Fibroblast of lung (primary cell): ENCODE data around the gene DLGAP1. TPM values are rescaled to one million over a fixed set of nuclear protein-coding genes. Genes with fewer than 3 reads are reported as not detected.

Experiments used
- DNase-seq, 2 donors: peaks; one replicate each; pipeline versions ENCODE4 v3.0.0 to v3.0.0-alpha.2; 2010; ENCODE audit warnings: low read depth in 2 of 2
- H2AFZ ChIP-seq: 2 replicates; pipeline ENCODE4 v1.5.1; 2012; ENCODE audit warnings: low read length, control low read depth, inconsistent platforms
- H3K27ac ChIP-seq: 2 replicates; pipeline ENCODE4 v1.5.1; 2011; ENCODE audit warnings: low read length, control low read depth; ENCODE audit not compliant: insufficient read depth
- H3K27me3 ChIP-seq: 2 replicates; pipeline ENCODE4 v1.5.1; 2011; ENCODE audit warnings: mild to moderate bottlenecking, low read length; ENCODE audit not compliant: control insufficient read depth, insufficient read depth
- H3K36me3 ChIP-seq: 2 replicates; pipeline ENCODE4 v1.5.1; 2011; ENCODE audit warnings: low read length; ENCODE audit not compliant: control insufficient read depth, insufficient read depth
- H3K4me1 ChIP-seq: 2 replicates; pipeline ENCODE4 v1.5.1; 2011; ENCODE audit warnings: low read length; ENCODE audit not compliant: control insufficient read depth, insufficient read depth; ENCODE audit errors: extremely low read depth
- H3K4me2 ChIP-seq: 2 replicates; pipeline ENCODE4 v1.5.1; 2011; ENCODE audit warnings: low read length, control low read depth; ENCODE audit not compliant: insufficient read depth; ENCODE audit errors: extremely low read depth
- H3K4me3 ChIP-seq, 4 experiments: fragments of 200-600 bp in 1 of 4; sonication (generic) in 1 of 4; replicated peaks in 1 of 4; 2 replicates each; pipeline ENCODE4 v1.5.1; 2011 to 2016; ENCODE audit warnings: low read length in 4 of 4, low read depth in 3 of 4, mild to moderate bottlenecking in 3 of 4, control low read depth in 2 of 4, inconsistent platforms in 1 of 4, mixed read lengths in 1 of 4; ENCODE audit not compliant: insufficient read depth in 1 of 4; ENCODE audit errors: control extremely low read depth in 1 of 4
- H3K79me2 ChIP-seq: 2 replicates; pipeline ENCODE4 v1.5.1; 2012; ENCODE audit warnings: mild to moderate bottlenecking, low read length, inconsistent platforms; ENCODE audit not compliant: control insufficient read depth, insufficient read depth
- H3K9ac ChIP-seq: 2 replicates; pipeline ENCODE4 v1.5.1; 2011; ENCODE audit warnings: mild to moderate bottlenecking, low read length, control low read depth; ENCODE audit not compliant: insufficient read depth
- H3K9me3 ChIP-seq: 2 replicates; pipeline ENCODE4 v1.5.1; 2012; ENCODE audit warnings: low read depth, low read length; ENCODE audit not compliant: control insufficient read depth, insufficient read depth
- H4K20me1 ChIP-seq: 2 replicates; pipeline ENCODE4 v1.5.1; 2011; ENCODE audit warnings: low read length; ENCODE audit not compliant: control insufficient read depth, insufficient read depth; ENCODE audit errors: extremely low read depth
- EZH2 ChIP-seq: IDR thresholded peaks from 2 replicates; pipeline ENCODE4 v1.5.1; 2012; ENCODE audit warnings: low read length, control low read depth, mild to moderate bottlenecking; ENCODE audit errors: missing control alignments
- polyA plus RNA-seq, 2 donors: library from polyadenylated mRNA; depleted of rRNA in 1 of 2; stranded (reverse) in 1 of 2; unstranded in 1 of 2; fragments of >200 nt; gene quantifications; 2 replicates each; pipeline ENCODE4 v1.2.1, GENCODE V29; 2011 to 2012; ENCODE audit warnings: missing spikeins in 1 of 2
- total RNA-seq: library from RNA; depleted of rRNA; stranded (reverse); fragments of >200 nt; gene quantifications from 2 replicates; pipeline ENCODE4 v1.2.1, GENCODE V29; 2014
- TF ChIP-seq, protein P1 (sequence below), 2 donors: IDR thresholded peaks in 1 of 2; conservative IDR thresholded peaks in 1 of 2; 1 replicate in 1 of 2; 2 replicates in 1 of 2; pipeline ENCODE4 v1.5.1; 2011 to 2012; ENCODE audit warnings: low read length in 2 of 2, control low read depth in 1 of 2, inconsistent platforms in 1 of 2, low read depth in 1 of 2, mild to moderate bottlenecking in 1 of 2

Gene DLGAP1
- total and polyA plus RNA-seq, 2 donors (not counting 1 experiment from before 2014, with no cell fraction given), result 0.16 to 0.17 TPM

DNA sequence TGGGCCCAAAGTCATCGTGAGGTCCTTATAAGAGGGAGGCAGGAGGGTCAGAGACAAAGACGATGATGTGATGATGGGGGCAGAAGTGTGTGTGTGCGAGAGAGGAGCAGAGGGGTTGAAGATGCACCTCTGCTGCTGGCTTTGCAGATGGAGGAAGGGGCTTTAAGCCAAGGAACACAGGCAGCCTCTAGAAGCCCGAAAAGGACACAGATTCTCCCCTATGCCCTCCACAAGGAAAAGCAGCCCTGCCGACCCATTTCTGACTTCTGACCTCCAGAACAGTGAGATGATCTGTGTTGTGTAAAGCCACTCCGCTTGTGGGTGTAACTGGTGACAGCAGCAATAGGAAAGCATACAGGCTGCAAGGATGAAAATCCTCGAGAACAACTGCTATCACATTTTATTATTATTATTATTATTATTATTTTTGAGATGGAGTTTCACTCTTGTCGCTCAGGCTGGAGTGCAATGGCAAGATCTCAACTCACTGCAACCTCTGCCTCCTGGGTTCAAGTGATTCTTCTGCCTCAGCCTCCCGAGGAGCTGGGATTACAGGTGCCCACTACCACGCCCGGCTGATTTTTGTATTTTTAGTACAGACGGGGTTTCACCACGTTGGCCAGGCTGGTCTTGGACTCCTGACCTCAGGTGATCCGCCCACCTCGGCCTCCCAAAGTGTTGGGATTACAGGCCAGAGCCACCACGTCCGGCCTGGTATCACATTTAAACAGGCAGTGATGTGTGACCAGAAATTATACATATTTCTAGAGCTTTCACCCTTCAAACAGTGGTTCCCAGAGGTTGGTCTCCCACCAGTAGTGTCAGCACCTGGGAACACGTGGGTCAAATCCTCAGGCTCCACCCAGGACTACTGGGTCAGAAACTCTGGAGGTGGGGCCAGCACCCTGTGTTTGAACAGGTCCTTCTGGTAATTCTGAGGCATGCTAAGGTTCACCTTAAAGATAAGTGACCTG, 834.7 kb downstream of the DLGAP1 start:
- Histone ChIP-seq H3K36me3 (no peaks in the 10 kb centered on the region), H3K9me3 (no peaks in the 10 kb centered on the region), H3K4me2 (no peak overlapping the region), H3K27ac (no peak overlapping the region), H3K79me2 (no peaks in the 10 kb centered on the region), H3K4me3 (no peak overlapping the region), H3K9ac (no peak overlapping the region), H2AFZ (no peak overlapping the region), H4K20me1 (no peaks in the 10 kb centered on the region), H3K27me3 (no peaks in the 10 kb centered on the region), H3K4me1 (peaks cover 21% of the 10 kb centered on the region)
- no peak for DNase-seq
- TF ChIP-seq, protein P1, sequence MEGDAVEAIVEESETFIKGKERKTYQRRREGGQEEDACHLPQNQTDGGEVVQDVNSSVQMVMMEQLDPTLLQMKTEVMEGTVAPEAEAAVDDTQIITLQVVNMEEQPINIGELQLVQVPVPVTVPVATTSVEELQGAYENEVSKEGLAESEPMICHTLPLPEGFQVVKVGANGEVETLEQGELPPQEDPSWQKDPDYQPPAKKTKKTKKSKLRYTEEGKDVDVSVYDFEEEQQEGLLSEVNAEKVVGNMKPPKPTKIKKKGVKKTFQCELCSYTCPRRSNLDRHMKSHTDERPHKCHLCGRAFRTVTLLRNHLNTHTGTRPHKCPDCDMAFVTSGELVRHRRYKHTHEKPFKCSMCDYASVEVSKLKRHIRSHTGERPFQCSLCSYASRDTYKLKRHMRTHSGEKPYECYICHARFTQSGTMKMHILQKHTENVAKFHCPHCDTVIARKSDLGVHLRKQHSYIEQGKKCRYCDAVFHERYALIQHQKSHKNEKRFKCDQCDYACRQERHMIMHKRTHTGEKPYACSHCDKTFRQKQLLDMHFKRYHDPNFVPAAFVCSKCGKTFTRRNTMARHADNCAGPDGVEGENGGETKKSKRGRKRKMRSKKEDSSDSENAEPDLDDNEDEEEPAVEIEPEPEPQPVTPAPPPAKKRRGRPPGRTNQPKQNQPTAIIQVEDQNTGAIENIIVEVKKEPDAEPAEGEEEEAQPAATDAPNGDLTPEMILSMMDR (conservative IDR thresholded peaks at IDR 0.05 in 1 of 2, IDR thresholded peaks at IDR 0.05 in 1 of 2; ENCODE audit: low read depth in 1 of 2, low read length in 2 of 2), result no peak
- no peak for TF ChIP-seq EZH2

DNA sequence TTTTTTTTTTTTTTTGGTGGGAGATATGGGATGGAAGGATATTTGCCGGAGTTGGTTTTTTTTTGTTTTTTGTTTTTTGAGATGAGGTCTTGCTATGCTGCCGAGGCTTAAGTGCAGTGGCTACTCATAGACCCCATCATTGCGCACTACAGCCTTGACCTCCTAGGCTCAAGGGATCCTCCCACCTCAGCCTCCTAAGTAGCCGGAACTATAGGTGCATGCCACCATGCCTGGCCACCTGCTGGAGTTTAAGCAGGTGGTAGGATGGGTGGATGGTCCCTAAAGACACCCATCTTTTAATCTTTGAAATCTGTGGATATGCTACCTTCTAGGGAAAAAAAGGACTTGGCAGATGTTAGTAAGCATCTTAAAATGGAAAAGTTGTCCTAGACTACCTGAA, 835.4 kb downstream of the DLGAP1 start:
- Histone ChIP-seq H2AFZ (no peak overlapping the region), H3K4me2 (no peak overlapping the region), H3K79me2 (no peaks in the 10 kb centered on the region), H3K27me3 (no peaks in the 10 kb centered on the region), H4K20me1 (no peaks in the 10 kb centered on the region), H3K4me1 (peaks cover 18% of the 10 kb centered on the region), H3K9ac (no peak overlapping the region), H3K9me3 (no peaks in the 10 kb centered on the region), H3K36me3 (no peaks in the 10 kb centered on the region), H3K4me3 (no peak overlapping the region), H3K27ac (no peak overlapping the region)
- no peak for DNase-seq
- TF ChIP-seq, protein P1 (conservative IDR thresholded peaks at IDR 0.05 in 1 of 2, IDR thresholded peaks at IDR 0.05 in 1 of 2; ENCODE audit: low read depth in 1 of 2, low read length in 2 of 2), result no peak
- no peak for TF ChIP-seq EZH2

DNA sequence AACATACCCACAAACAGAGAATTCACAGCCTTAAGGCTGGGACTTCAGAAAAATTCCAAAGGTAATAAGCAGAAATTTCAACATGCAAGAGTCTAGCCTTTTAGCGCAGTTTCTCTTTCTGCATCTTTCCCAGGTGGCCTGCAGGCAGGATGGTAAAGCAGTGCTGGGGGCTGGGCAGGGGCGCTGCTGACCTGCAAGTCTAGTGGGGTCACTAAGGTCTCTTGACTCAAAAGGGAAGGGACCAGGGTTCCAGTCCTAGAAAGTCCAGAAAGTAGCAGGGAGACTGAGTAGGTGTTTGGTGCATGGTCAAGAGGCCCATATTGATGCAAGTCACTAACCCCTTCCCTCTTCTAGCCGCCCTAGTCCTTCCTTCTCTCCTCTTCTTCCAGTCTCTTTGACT, 835.9 kb downstream of the DLGAP1 start:
- Histone ChIP-seq H3K9me3 (no peaks in the 10 kb centered on the region), H3K79me2 (no peaks in the 10 kb centered on the region), H3K4me1 (peaks cover 17% of the 10 kb centered on the region), H3K4me2 (no peak overlapping the region), H2AFZ (no peak overlapping the region), H3K36me3 (no peaks in the 10 kb centered on the region), H3K9ac (no peak overlapping the region), H4K20me1 (no peaks in the 10 kb centered on the region), H3K27me3 (no peaks in the 10 kb centered on the region), H3K27ac (no peak overlapping the region), H3K4me3 (no peak overlapping the region)
- no peak for TF ChIP-seq EZH2
- TF ChIP-seq, protein P1 (conservative IDR thresholded peaks at IDR 0.05 in 1 of 2, IDR thresholded peaks at IDR 0.05 in 1 of 2; ENCODE audit: low read depth in 1 of 2, low read length in 2 of 2), result no peak
- no peak for DNase-seq
